GM21825 (cell line): ENCODE results near the gene LONRF3.

Experiments used
- ATAC-seq: cut with Tn5 transposase; IDR thresholded peaks from one replicate; pipeline ENCODE4 v1.9.1; 2021; ENCODE audit warnings: mild to moderate bottlenecking, moderate library complexity; ENCODE audit not compliant: unreplicated experiment

LONRF3 gene

DNA sequence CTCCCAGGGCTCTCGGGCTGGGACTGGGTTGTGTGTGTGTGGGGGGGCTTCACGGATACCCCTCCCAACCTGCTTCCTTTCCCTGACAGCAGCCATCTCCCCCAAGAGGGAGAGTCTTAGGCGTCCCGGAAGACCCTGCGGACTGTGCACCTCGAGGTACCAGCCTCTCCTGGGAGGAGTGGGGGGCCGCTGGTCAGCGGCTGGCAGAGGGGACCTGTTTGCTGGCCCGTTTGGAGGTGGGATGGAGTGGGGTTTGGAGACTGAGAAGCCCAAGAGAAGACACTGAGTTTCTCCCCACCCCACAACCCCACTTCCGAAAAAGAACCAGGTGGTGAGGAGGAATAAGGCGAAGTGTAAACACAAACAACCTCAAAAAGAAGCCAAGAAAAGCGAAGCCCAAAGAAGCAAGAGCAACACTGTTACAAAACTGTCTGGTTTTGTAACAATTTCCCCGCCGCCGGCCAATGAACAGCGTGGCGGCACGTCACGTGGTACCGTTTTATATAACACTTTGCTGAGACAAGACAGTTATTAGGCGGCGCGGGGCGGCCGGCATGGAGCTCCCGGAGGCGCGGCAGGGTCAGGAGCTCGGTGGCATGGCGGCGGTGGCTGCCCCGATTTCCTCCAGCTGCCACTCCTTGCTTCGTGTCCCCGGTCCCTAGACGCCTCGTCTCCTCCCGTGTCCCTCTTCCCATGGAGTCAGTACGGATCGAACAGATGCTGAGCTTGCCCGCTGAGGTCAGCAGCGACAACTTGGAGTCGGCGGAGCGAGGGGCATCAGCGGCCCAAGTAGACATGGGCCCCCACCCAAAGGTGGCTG, at the start of gene LONRF3:
LONRF3 (plus strand) TSS at position 531 of the 820 bp plus-strand sequence; CDS start at position 694, 163 bp downstream.
- no peak for ATAC-seq

DNA sequence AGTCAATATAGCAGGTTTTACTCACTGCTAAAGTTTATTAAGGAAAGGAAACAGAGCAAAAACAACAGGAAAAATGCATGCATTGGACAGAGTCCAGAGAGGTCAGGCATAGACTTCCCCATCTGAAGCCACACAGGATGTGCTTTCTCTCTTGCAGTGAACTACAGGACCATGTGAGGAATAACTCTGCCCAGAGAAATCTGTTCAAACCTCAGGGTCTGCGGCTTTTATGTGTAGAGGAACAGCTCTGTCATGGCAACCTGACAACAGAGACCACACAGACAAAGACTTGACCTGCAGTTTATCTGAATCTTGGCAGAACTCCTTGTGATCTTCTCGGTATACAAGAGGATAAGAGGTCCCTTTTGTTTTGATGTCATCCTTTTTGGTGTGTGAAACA, 46.3 kb upstream of the LONRF3 start:
- ATAC-seq, result no peak

DNA sequence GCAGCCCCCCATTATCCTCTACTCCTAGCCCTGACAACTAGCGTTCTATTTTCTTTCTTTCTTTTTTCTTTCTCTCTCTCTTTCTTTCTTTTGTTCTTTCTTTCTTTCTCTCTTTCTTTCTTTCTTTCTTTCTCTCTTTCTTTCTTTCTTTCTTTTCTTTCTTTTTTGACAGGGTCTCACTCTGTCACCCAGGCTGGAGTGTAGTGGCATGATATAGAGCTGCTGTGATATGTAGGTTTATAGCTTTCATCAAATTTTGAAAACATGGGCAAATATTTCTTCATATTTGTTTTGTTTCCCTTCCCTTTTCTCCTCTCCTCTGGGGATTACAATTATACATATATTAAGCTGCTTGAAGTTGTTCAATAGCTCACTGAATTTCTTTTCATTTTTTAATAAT, 39.1 kb upstream of the LONRF3 start:
- no peak for ATAC-seq

DNA sequence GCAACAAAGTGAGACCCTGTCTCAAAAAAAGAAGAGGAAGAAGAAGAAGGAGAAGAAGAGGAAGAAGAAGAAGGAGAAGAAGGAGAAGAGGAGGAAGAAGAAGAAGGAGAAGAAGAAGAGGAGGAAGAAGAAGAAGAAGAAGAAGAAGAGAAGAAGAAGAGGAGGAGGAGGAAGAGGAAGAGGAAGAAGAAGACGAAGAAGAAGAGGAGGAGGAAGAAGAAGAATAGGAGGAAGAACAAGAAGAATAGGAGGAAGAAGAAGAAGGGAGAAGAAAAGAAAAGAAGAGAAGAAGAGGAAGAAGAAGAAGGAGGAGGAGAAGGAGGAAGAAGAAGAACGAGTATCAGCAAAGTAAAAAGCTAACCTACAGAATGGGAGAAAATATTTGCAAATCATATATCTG, 33.3 kb upstream of the LONRF3 start:
- no peak for ATAC-seq

DNA sequence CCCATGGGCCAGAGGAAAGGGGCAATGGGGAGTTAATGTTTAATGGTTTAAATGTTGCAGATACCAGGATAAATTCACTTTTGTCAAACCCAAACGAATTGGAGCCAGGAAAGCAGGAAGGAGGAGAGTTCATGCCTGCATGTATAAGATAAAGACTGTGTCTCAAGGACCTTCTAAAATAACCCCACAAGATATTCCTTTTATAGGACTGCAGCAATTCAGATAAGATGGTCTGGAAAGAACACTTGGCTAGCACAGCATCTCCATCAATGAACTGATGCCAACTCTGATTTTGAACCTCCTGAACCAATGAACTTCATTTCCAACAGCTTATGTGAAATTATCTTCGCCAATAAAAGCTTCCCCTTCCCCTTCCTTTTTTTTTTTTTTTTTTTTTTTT, 31.3 kb upstream of the LONRF3 start:
- no peak for ATAC-seq

DNA sequence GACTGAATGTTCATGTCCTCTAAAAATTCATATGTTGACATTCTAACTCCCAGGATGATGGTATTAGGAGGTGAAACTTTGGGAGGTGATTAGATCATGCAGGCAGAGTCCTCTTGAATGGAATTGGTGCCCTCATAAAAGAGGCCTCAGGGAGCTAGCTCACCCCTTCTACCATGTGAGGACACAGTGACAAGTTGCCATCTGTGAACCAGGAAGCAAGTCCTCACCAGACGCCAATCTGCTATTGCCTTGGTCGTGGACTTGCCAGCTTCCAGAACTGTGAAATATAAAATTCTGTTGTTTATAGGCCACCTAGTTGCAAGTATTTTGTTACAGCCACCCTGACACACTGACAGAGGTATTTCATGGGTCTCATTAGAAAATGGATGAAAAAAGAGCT, 28.5 kb upstream of the LONRF3 start:
- ATAC-seq, result no peak

DNA sequence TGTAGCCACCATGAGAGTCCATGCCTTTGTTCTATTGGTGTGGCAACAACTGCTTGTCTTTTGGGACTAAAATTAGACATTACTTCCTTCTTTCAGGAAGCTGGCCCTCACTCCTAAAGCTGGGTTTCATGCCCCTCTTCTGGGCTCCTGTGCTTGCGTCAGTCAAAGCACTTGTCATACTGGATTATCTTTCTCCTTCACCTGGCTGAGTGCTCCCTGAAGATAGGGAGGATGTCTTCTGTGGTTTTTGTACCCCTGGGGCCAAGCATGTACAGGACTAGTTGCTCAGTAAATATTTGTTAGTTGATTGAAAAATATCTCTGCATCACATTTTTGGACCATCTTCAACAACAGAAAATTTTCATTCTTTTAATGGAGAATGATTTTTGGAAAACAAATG, 26.1 kb upstream of the LONRF3 start:
- ATAC-seq, result no peak

DNA sequence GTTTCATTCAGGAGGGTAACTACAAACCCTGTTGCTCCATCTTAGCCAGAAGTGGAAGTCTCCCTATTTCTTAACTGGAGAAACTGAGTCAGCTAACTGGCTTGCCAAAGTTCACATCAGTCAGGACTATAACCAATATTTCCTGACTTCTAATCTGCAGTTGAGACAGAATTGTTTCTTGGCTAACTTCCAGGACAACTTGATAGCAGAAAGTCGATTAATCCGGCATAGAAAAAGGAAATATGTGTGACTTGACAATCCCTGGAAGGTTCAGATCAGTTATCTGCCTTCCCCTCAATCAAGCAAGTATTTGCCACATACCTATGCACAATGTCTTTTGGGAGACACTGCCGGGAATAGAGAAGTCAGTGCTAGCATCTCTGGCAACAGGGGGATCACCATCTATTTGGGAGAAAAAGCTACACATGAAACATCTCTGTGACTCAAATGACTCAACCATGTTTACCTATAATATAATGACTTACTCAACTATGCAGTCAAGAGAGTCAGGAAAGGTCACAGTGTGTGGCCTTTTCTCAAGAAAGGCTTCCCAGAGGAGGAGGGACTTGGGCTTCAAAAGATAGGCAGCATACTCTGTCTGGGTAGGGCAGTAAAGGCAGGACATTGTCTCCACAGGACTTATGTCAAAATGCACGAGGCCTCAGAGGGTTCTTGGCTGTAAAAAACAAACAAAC, 12.4 kb upstream of the LONRF3 start:
- no peak for ATAC-seq

DNA sequence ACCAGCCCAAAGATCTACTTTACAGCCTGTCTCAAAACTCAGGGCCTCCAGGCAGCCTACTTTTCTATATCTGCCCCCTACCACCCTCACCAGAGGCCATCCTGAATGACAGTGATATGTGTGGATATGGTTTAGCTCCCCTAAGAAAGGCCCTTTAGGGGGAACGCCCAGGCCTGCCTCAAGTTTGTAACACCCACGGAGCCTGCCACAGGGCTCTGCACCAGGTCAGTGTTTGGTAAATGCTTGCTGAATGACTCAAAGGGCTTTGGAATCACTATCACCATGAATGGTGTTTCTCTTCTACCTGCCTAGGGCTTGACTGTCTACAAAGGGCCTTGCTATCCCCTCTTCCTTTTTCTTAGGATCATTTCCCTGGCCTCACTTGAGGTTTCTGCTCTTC, 11.3 kb upstream of the LONRF3 start:
- no peak for ATAC-seq

DNA sequence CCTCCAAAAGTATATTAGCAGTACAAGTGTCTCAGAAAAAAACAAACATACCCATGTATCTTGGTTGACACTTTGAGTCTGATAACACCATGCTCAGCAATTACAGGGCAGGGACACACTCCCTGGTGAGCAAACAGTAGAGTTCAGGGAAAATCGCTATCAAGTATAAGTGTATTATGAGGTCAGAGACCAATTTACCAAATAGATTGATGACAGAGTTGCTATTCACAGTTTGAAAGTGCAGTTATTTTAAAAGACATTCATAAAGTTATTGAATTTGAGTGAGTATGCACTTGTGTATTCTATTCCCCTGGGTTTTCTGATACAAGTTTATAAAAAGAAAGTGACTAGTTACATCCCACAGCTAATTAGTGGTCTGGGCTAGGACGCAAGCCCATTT, 10.2 kb upstream of the LONRF3 start:
- ATAC-seq, result no peak

DNA sequence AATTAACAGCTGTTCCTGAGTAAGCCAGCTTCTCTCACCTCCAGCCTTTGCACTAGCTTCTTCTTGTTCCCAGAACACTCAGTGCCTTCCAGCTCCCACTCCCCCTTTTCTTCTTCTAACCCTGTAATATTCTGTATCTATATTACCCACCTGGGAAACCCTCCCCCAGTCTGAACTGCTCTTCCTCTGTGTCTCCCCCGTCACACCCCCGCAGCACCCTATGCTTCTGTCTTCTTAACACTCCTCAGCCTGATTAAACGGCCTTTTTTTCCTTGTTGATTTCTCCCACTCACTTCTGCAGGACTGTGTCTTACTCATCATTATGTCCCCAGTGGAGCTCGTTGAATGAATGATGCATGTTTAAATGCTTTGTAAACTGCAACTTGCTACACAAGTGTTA, 9.0 kb upstream of the LONRF3 start:
- no peak for ATAC-seq

DNA sequence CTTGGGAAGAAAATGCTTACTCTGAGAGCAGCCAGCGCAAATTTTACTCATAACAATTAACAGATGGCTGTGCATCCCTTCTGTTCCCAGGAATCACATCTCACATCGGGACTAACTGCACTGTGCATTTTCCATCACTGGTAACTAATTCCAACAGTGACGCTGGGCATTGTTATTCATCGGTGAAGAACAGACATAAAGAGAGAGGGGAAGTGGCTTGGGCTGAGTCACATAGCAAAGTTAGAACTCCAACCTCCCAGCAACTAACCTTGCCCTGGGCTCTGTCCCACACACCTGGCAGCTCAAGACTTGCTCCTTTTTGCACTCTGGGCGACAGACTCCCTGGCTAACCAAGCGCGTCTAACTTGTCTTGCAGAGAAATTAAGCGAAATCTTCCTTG, 6.4 kb upstream of the LONRF3 start:
- ATAC-seq, result no peak

DNA sequence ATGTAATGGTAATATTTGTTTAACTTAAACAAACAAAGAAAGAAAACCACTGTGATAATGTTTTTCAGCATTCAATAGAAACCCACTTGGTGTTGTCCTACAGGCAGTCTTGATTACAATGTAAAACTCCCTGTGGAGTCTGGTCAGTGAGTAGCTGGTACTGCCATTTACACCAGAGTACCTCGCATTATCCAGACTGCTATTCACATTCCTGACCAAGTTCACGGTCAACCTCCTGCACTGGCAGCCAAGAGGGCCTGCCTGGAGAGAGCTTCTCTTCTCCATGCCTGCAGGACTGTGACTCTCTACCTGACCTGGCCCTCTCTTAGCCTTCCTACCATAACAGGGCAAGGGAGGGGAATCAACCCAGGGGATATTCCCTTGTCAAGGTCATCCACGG, 2.9 kb upstream of the LONRF3 start:
- ATAC-seq, result no peak

DNA sequence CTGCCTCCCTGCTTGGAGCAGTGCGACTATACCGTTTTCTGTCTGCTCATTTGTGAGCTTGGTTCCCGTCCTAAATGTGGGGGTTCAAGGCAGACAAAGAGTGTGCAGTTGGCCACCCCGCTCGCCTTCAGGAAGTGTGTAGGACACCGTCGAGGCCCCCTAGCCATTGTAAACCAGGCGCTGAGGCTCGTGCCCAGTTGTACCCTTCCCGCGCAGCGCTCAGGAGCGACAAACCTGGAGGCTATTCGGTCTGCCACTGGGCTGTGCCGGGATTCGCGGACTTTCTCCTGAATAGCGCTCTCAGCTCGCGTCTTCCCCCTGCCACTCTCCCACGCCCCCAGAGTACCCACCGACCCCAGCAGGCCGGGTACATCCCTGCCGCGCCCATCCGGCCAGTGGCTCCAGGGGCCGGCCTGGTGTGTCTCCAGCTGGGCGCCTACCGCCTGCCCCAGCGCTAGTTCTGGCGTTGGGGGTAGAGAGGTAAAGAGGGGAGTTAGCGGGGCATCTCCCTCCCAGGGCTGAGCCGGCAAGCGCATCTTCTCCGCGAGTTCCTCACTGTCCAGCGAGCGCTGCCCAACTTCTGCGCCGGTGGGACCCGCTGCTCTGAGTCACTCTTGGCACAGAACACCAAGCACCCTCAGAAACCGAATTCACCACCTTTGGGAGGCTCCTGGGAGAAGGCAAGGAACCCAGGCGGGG, 880 bp upstream of the LONRF3 start:
- ATAC-seq, result no peak

DNA sequence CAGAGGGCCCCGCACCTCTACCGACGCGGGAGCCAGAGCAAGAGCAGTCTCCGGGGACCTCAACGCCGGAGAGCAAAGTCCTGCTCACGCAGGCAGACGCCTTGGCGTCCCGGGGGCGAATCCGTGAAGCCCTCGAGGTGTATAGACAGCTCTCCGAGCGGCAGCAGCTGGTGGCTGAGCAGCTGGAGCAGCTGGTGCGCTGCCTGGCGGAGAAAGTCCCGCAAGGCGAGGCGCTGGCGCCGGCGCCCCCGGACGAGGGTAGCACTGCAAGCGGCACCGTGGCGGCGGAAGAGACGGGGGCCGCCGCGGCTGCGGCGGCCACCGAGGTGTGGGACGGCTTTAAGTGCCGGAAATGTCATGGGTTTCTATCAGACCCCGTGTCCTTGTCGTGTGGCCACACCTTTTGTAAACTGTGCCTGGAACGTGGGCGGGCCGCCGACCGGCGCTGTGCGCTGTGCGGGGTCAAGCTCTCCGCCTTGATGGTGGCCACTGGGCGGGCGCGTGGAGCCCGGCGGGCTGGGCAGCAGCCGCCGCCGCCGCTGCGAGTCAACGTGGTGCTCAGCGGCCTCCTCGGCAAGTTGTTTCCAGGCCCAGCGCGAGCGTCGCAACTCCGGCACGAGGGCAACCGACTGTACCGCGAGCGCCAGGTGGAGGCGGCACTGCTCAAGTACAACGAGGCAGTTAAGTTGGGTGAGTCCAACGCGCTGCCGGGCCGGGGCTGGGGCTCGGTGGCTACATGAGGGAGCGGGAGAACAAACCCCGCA, 672 bp downstream of the LONRF3 start:
- ATAC-seq, result no peak

DNA sequence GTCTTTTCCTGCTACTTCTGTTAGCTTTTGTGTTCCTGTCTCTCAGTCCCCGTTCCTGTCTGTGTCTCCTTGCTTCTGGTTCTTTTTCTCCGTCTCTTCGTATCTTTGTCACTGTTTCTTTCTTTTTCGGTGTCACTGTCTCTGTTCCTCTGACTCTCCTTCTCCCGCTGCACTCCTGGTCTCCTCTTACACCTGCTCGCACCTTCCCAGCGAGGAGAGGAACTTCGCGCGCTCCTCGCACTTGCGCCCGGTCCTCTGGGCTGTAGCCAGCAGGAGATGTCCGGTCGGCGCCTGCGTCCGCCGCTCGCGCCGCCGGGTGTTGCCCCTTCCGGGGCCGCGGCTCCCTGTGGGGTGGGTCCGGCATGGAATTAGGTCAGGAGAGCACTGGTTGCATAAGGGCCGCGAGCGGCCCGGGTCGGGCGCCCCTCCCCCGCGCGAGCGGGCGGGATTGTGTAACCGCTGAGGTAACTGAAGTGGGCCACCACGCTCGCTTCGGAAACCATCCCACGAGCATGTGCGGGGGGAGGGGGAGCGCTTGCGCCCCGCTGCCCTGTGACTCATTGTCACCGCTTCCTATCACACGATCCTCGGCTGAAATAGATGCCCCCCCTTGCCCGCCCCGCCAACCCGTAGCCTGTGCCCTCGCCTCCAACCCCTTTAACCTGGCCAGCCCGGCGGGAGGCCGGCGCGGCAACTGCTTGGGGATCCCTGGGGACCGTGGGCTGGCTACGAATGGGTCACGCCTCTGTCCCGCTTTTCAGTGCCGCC, 1.6 kb downstream of the LONRF3 start:
- no peak for ATAC-seq

DNA sequence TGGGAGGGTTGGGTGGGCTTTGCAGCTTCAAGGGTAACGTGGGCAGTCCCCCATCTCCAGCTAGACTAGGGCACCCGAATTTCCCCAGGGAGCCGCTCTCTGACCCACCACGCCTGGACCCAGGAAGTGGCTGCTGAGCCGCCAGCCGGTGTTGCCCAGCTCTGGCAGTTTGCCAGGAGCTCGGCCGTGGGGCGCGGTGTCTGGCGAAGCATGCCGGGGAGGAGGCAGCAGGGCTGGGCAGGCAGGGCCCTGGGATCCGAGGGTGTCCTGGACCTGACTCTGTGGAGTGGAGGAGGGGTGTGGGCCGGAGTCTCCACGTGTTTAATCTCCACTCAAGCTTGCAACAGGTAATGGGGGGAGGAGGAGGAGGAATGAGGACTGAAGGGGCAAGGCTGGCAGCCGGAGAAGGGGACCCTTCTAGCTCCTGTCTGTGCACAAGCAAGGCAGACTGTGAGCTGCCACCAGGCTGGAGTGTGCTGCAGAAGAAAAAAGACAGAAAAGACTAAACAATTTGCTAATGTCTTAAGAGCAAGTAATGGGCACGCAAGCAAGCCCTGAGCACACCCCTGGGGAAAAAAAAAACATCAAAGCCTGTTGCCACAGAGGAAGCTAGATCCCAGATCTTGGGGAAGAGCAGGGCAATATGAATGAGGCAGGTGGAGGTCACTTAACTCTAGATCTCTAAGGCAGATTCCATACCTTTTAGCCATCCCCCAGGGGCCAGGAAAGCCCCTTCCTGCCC, 2.4 kb downstream of the LONRF3 start:
- ATAC-seq, result no peak

DNA sequence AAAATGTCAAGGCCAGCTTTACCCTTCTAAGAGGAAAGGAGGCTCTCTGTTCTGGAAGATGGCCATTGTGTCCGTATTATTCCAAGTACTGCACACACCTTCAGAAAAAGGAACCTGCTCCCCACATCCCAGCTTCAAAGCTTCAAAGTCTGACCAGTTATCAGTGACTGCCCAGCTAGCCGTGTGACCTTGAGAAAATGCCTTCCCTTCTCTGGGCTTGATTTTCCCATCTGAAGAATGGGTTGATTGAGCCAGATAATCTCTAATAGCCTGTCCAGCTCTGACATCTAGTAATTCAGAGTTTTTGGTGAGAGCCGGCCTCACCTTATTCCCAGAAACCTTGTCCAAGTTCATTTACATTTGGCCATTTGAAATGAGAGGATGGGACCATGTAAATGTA, 3.0 kb downstream of the LONRF3 start:
- ATAC-seq, result no peak

DNA sequence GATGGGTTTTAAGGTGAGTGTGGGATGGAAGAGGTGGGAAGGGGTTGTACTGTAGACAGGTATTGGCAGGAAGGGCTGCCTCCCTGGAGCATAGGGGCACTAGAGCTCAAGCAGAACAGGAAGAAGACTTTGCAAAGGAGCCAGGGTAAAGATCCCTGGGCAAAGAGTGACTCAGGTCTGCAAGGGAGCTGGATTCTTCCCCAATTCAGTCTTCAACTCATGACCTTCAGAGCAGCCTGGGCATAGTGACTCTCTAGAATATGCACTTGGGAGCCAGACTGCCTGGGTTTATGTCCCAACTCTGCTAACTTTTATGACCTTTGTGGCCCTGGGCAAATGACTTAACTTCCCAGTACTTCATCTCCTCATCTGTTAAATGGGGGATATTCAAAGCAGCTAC, 4.0 kb downstream of the LONRF3 start:
- ATAC-seq, result no peak

DNA sequence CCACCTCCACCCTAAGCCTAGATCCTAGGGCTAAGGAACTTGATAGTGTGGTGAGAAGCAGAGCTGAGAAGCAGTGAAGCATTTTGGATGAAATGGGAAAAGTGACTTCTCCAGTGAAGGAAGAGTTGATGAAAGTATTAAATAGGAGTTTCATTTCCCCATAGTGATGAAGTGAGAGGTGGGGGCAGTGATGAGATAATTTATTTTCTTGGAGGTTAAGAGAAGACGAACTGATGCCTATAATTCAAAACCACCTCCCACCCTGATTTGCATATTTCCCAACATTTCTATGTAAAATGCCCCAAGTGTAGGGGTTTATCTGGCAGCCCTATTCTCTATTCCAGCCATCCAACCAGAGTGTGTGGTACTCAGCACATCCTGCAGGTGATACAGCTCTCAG, 6.3 kb downstream of the LONRF3 start:
- ATAC-seq, result no peak
